ENCODE data around the gene NOTCH2.

Gene NOTCH2

DNA sequence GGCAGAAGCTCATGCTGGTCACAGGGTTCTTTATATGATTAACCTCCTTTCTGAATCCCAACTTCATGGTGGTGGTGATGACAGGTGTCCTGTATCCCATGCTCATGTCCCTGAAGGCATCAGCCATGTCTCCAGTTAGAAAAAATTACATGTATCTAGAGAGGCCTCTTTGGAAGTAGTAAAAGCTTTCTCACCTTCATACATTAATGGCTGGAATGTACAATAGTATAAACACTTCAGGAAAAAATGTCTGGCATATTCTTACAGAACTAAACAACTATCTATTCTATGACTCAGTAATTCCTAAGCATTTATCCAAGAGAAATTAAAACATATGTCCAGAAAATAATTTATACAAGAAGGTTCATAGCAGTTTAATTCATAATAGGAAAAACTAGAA is 207.2 kb downstream of the NOTCH2 start:
- DNase-seq (ENCODE audit: low read depth, low spot score) = no peak
- no peak overlapping the region for H3K4me3 ChIP-seq (ENCODE audit: low read length)

All from Jurkat, Clone E6-1 (cell line).